CD4-positive, alpha-beta T cell treated with Interleukin-12 subunit alpha and Interleukin-12 subunit beta, for 1 hour (primary cell): ENCODE results near the gene C15orf39.
"Not testable (repeated sequence)": the region's sequence is repeated elsewhere in the genome, so short reads cannot be mapped to it uniquely, and the experiment has no call there.

Experiments
- DNase-seq: peaks from one replicate; pipeline ENCODE4 v3.0.0-alpha.2; 2020

C15orf39 gene

GRCh38 chr15:75213212-75213767 is 11.6 kb downstream of the C15orf39 start:
- DNase-seq: no peak

- DNase-seq: no peak
Measured at GRCh38 chr15:75213768-75214221, 12.1 kb downstream of the C15orf39 start.

GRCh38 chr15:75214293-75215096 is 12.8 kb downstream of the C15orf39 start:
- no peak for DNase-seq

DNA sequence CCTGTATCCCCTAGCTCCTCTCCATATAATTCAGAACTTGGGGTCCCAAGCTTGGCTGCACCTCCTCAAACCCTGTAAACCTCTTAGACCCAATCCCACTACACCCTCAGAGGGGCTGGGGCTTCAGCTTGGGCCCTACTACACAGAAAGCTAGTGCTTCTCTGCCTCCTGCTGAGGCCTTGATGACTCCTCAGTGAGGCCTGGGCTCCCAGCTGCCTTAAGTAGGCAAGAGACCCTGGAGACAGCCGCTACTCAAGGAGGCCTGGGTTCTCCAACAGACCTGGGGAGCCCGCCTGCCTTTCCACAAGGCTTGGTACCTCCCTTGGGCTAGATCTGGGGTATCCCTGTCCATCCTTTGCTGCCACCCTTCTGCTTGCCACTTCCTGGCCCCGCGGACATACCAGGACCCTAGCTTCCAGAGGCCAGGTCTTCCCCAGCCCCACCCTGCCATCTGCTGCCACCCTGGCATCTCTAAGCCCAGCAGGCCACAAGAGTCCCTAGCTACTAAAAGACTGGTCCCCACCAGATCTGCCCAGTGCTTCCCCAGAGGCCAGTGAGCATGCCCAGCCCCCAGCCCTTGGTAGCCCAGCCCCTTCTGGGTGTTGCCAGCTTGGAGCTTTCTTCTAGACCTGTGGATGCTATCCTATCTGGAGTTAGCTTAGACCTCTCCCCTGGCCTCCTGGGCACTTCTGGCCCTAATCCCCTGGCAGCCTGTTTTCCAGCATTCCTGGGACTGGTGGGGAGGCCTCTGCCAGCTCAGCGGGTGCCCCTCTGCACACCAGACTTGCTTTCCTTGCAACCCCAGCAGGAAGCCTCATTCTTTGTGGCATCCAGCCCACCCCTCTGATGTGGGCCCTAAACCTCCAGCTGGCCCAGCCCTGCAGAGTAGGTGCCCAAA is 13.7 kb downstream of the C15orf39 start:
- DNase-seq: no peak

DNA sequence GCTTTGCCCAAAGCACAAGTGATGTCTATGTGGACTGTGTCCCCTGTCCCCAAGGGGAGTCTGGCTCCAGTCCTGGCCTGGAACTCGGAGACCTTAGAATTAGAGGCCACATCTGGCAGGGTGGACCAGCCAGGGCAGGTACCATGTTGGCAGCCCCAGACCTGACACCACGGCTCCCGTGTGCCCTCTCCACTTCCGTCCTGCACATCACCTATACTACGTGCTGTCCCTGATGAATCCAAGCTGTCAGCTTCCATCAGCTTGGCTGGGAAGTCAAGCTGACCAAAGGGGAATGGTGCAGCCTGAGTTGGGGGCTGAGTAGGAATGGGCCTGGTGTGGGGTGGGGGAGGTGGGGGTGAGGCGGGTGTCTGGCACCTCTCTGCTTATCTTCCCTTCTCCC is 15.3 kb downstream of the C15orf39 start:
- no peak for DNase-seq

DNA sequence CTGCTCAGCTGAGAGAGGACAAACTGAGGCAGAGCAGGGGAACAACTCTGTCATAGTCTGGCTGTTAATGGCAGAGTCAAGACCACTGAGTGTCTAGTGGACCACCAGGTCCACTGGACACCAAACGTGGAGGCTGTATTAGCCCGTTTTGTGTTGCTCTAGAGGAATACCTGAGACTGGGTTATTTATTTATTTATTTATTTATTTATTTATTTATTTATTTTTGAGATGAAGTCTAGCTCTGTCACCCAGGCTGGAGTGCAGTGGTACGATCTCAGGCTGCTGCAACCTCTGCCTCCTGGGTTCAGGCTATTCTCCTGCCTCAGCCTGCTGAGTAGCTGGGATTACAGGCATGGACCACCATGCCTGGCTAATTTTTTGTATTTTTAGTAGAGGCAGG is 15.9 kb downstream of the C15orf39 start:
- DNase-seq: not testable (repeated sequence)

DNA sequence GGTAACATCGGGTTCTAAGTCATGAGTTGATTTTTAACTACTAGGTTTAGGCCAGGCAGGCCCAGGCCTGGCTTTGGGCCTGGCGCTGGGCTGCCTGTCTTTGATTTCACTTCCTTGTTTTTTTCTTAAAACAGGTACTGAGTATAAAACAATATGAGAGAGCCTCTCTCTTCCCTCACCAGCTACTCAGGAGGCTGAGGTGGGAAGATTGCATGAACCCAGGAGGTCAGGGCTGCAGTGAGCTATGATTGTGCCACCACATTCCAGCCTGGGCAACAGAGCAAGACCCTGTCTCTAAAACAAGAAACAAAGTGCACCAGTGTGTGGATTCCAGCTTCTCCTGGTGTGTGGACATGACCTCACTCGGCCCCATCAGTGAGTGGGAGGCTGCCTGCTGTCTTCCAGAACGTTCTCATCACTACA is 17.8 kb downstream of the C15orf39 start:
- not testable (repeated sequence) for DNase-seq

DNA sequence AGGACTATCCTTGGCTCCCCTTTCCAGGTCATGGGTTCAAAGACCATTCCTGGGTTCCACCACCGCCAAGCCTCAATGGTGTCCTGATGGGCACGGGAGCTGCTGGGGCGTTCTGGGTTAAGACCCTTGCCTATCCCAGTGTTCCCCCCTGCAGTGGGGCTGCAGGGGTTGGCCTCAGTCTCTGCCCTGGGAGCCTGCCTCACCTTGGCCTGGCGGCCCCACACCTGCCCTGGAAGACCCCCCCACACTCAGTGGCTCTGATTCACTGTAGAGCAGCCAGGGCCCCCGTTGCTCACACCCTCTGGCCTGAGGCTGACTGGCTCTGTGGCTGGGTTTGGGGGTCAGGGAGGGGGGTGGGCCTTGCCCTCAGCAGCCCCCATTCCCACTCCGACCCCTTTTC is 22.0 kb downstream of the C15orf39 start:
- no peak for DNase-seq

DNA sequence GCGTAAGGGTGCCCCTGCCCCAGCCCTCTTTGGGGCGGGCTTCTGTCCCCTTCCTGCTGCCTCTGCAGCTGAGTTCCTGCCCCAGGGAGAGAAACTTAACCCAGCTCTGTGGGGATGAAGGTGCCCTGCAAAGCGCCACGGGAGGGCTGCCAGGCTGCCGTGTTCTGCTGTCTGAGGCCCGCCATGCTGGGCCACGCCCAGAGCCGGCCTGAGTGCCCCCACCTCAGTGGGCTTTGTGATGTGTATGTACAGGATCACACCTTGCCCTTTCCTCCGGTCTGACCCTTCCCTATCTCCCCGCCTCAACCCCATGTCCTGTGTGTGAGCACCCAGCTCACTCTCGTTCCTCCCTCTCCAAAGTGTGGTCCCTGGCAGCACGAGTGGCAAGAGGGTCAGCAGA is 22.6 kb downstream of the C15orf39 start:
- DNase-seq: no peak

DNA sequence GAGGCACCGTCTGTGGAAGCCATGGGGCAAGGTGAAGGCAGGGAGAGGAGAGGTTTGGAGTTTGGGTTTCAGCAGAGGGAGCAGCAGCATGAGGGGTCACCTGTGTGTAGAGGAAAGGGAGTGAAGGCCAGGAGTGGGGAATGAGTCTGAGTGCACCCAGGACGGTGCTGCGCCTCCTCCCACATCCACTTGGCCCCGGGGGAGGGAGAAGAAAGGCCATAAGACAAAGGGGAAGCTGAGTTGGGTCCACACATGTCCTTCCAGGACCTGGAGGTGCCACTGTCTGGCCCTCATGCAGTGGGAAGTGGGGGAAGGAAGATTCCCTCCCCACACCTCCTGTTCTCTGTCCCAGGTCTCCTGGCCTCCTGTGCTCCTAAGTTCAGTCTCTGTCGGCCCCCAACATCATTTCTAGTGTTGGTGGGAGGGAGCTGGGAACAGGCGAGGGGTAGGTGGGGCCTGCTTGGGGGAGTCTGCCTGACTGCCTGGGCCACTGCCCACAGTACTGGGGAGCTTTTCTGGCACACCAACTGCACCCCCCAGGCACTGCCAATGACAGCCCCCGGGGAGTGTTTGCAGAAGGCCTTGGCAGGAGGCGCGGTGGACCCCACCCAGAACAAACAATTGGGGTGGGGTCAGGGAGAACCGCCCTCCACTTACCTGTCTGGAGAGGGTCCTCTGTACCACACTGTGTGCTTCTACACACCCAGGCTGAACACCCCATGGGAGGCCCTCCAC is 23.6 kb downstream of the C15orf39 start:
- not testable (repeated sequence) for DNase-seq

GRCh38 chr15:75225951-75226732 is 24.5 kb downstream of the C15orf39 start:
- DNase-seq: no peak

DNA sequence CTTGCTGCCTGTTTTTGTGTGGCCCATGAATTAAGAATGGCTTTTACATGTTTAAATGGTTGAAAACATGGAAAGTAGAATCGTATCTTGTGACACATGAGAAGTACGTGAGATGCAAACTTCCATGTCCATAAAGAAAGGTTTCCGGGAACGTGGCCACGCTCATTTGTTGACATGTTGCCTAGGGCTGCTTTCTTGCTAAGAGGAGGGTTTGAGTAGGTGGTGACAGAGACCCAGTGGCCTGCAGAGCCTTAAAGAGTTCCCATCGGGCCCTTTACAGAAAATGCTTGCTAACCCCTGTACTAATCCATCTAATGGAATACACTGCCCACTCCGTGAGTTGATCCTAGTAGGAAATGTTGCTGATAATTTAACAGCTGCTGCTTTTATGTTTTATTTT is 25.4 kb downstream of the C15orf39 start:
- DNase-seq: not testable (repeated sequence)

GRCh38 chr15:75227663-75228280 is 26.1 kb downstream of the C15orf39 start:
- DNase-seq: no peak

- DNase-seq: no peak
Measured at GRCh38 chr15:75228787-75229186, 27.1 kb downstream of the C15orf39 start.

- no peak for DNase-seq
Measured at GRCh38 chr15:75229191-75230015, 27.7 kb downstream of the C15orf39 start.

GRCh38 chr15:75230016-75230343 is 28.3 kb downstream of the C15orf39 start:
- no peak for DNase-seq

DNA sequence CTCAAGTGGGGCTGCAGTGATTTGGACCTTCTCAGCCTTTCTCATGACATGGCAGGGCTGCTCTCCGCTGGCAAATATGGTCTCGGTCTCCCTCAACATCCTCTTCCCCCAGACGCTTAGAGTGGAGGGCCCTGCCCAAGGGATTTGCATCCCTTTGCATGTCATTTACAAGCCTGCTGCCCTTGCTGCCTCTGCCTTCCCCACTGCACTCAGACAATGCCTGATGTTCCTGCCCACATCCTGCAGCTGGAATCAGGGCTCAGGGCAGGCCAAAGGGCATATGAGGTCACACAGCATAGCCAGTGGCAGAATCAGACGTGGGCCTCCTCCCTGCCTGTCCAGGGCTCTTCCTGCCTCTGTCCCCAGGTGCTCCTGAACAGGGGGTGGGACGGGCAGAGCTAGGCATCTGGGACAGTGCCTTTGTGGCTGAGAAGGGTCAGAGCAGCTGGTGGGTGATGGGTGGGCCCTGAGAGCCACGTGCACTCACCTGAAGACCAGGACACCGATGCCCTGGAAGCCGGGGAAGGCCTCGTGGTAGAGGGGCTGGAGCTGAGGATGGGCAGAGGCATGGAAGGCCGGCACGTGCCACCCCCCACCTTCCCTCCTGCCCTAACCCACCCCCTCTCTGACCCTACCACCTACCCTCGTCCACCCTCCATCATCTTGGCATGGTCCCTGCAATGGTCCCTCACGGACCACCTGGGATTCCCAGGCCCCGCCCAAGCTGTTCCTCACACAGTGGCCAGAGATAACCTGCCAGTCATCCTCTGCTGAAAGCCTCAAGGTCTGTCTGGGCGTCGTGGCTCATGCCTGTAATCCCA is 29.1 kb downstream of the C15orf39 start:
- DNase-seq: no peak

- no peak for DNase-seq
Measured at GRCh38 chr15:75231836-75232235, 30.2 kb downstream of the C15orf39 start.

- no peak for DNase-seq
Measured at GRCh38 chr15:75232252-75232813, 30.7 kb downstream of the C15orf39 start.
